HG03196 (cell line): ENCODE results near the gene MARS1.

Source experiments
- ATAC-seq: cut with Tn5 transposase; IDR thresholded peaks from one replicate; pipeline ENCODE4 v1.9.1; 2021; ENCODE audit not compliant: unreplicated experiment

Gene MARS1

GRCh38 chr12:57456737-57457490 is 31.0 kb upstream of the MARS1 start:
- no peak for ATAC-seq

GRCh38 chr12:57458665-57459054 is 29.2 kb upstream of the MARS1 start:
- no peak for ATAC-seq

- peak; percentile 50 for ATAC-seq
Measured at GRCh38 chr12:57459055-57459749, 28.7 kb upstream of the MARS1 start.

GRCh38 chr12:57459750-57460467 is 28.0 kb upstream of the MARS1 start, which contains the start of gene GLI1:
Gene GLI1 (plus strand): TSS chr12:57459785. CDS start chr12:57463692, 3,907 bp downstream.
- no peak for ATAC-seq

GRCh38 chr12:57460468-57460784 is 27.4 kb upstream of the MARS1 start:
- no peak for ATAC-seq

- no peak for ATAC-seq
Measured at GRCh38 chr12:57460841-57461275, 27.0 kb upstream of the MARS1 start.

GRCh38 chr12:57461276-57461916 is 26.5 kb upstream of the MARS1 start:
- ATAC-seq, result no peak

GRCh38 chr12:57461917-57462250 is 26.0 kb upstream of the MARS1 start:
- ATAC-seq, result no peak

GRCh38 chr12:57462251-57462911 is 25.5 kb upstream of the MARS1 start:
- peak; percentile 63 for ATAC-seq

- no peak for ATAC-seq
Measured at GRCh38 chr12:57462912-57463253, 25.0 kb upstream of the MARS1 start.

GRCh38 chr12:57464569-57464968 is 23.3 kb upstream of the MARS1 start:
- no peak for ATAC-seq

GRCh38 chr12:57465030-57465746 is 22.7 kb upstream of the MARS1 start:
- ATAC-seq, result no peak

GRCh38 chr12:57465747-57466505 is 21.9 kb upstream of the MARS1 start:
- no peak for ATAC-seq

- no peak for ATAC-seq
Measured at GRCh38 chr12:57467212-57467874, 20.5 kb upstream of the MARS1 start.

- no peak for ATAC-seq
Measured at GRCh38 chr12:57467915-57468314, 20.0 kb upstream of the MARS1 start.

GRCh38 chr12:57469296-57470164 is 18.3 kb upstream of the MARS1 start:
- no peak for ATAC-seq

- no peak for ATAC-seq
Measured at GRCh38 chr12:57470286-57470969, 17.4 kb upstream of the MARS1 start.
